Panc1 (cell line): ENCODE results near the gene ZNF616.

Source experiments
- CTCF ChIP-seq: fragments of 450-650 bp; IDR thresholded peaks from 2 replicates; pipeline ENCODE4 v1.5.1; 2017; ENCODE audit warnings: mild to moderate bottlenecking
- POLR2AphosphoS5 ChIP-seq: IDR thresholded peaks from 2 replicates; pipeline ENCODE4 v1.6.1; 2012; ENCODE audit warnings: mild to moderate bottlenecking, low read depth, low read length, moderate library complexity
- SIN3A ChIP-seq: IDR thresholded peaks from 2 replicates; pipeline ENCODE4 v1.6.1; 2012; ENCODE audit warnings: low read depth, mild to moderate bottlenecking, low read length, moderate library complexity, borderline replicate concordance; ENCODE audit not compliant: insufficient read depth
- TF ChIP-seq, protein P1 (sequence below), 2 experiments: IDR thresholded peaks; 2 replicates each; pipeline ENCODE4 v1.6.1; 2011 to 2012; ENCODE audit warnings: low read depth in 2 of 2, control low read depth in 1 of 2, low read length in 1 of 2, mild to moderate bottlenecking in 1 of 2, moderate library complexity in 1 of 2; ENCODE audit not compliant: insufficient read depth in 1 of 2

- no peak for TF ChIP-seq CTCF
- TF ChIP-seq, protein P1, sequence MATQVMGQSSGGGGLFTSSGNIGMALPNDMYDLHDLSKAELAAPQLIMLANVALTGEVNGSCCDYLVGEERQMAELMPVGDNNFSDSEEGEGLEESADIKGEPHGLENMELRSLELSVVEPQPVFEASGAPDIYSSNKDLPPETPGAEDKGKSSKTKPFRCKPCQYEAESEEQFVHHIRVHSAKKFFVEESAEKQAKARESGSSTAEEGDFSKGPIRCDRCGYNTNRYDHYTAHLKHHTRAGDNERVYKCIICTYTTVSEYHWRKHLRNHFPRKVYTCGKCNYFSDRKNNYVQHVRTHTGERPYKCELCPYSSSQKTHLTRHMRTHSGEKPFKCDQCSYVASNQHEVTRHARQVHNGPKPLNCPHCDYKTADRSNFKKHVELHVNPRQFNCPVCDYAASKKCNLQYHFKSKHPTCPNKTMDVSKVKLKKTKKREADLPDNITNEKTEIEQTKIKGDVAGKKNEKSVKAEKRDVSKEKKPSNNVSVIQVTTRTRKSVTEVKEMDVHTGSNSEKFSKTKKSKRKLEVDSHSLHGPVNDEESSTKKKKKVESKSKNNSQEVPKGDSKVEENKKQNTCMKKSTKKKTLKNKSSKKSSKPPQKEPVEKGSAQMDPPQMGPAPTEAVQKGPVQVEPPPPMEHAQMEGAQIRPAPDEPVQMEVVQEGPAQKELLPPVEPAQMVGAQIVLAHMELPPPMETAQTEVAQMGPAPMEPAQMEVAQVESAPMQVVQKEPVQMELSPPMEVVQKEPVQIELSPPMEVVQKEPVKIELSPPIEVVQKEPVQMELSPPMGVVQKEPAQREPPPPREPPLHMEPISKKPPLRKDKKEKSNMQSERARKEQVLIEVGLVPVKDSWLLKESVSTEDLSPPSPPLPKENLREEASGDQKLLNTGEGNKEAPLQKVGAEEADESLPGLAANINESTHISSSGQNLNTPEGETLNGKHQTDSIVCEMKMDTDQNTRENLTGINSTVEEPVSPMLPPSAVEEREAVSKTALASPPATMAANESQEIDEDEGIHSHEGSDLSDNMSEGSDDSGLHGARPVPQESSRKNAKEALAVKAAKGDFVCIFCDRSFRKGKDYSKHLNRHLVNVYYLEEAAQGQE (IDR thresholded peaks at IDR 0.05; ENCODE audit: insufficient read depth in 1 of 2, low read depth in 2 of 2, low read length in 1 of 2), result no peak
- no peak for TF ChIP-seq SIN3A
- no peak for TF ChIP-seq POLR2AphosphoS5
These were observed 31.8 kb upstream of the ZNF616 start, which contains the start of gene ZNF836 for GRCh38 chr19:52171321-52172169.
